Measurements from ENCODE around the gene SLC6A18. TPM values are rescaled to one million over a fixed set of nuclear protein-coding genes. Genes with fewer than 3 reads are reported as not detected.

Gene SLC6A18
- polyA plus RNA-seq, 1 of the 3 experiments (the other 2 are of a cell fraction): not detected

DNA sequence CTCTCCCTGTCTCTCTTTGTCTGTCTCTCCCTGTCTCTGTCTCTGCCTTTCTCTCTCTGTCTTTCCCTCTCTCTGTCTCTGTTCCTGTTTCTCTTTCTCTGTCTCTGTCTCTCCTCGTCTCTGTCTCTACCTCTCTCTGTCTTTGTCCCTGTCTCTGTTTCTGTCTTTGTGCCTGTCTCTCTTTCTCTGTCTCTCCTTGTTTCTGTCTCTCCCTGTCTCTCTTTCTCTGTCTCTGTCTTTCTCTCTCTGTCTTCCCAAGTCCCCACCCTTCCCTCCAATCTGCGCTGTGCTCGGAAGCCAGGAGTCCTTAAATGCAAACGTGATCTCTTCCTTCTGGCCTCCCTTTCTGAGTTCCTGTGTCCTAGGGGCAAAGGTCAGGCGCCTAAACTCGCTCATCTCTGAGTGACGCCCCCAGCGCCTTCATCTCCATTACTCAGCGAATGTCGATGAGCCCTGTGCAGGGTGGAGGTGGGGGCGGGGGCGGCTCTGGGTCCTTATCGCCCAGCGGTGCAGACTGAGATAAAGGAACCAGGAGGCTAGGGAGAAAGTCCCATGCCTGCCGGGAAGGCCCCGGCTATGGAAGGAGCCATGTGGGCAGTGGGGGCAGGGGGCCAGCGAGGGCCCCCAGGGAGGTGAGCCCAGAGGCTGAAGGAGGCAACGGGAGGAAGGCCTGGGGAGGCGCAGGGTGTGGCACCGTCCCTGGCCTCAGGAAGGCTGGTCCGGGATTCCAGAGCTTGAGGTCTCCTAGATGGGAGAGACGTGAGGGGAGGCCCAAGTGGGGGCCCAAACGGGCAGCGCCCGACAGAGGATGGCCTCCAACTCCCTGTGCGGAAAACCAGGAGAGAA lies 25.3 kb upstream of the SLC6A18 start:
- POLR2A ChIA-PET: no interaction called here

More for the DNA sequence above, 25.3 kb upstream of the SLC6A18 start:
- DNase-seq: no peak
- Histone ChIP-seq H3K4me1 (ENCODE audit: control insufficient read depth in 1 of 2, insufficient read depth in 2 of 2, low read depth in 1 of 2, low read length in 1 of 2) (no peaks in the 10 kb centered on the region), H3K4me2 (no peak overlapping the region), H3K4me3 (ENCODE audit: low read depth in 2 of 2, low read length in 1 of 2) (no peak overlapping the region), H3F3A (replicated peaks; ENCODE audit: insufficient read depth) (no peaks in the 10 kb centered on the region), H4K20me1 (ENCODE audit: insufficient read depth) (no peaks in the 10 kb centered on the region), H3K9me3 (no peaks in the 10 kb centered on the region), H3K9ac (no peak overlapping the region), H3K27ac (ENCODE audit: low read depth in 2 of 2, low read length in 1 of 2) (no peak overlapping the region), H3K9me2 (no peaks in the 10 kb centered on the region), H3K27me3 (ENCODE audit: insufficient read depth) (peaks cover 60% of the 10 kb centered on the region), H2AFZ (ENCODE audit: low read depth) (no peak overlapping the region), H3K79me2 (ENCODE audit: insufficient read depth) (no peaks in the 10 kb centered on the region), H3K36me3 (replicated peaks in 1 of 2; ENCODE audit: control insufficient read depth in 1 of 2, insufficient read depth in 2 of 2, low read length in 1 of 2) (no peaks in the 10 kb centered on the region)
- CTCF ChIA-PET: interaction anchor here (1.3 kb wide), 1 partner anchor 32 kb away, joined by 3 read pairs; no protein-coding TSS in a partner anchor
- WGBS (ENCODE audit: low lambda C conversion rate): 50% methylated on average over 22 of the region's 26 CpGs
- TF ChIP-seq ELF1 (IDR thresholded peaks at IDR 0.05) (no peak), REST (IDR thresholded peaks at IDR 0.05; ENCODE audit: low read depth, low read length) (no peak), YY1 (IDR thresholded peaks at IDR 0.05; ENCODE audit: low read depth) (no peak), JUND (IDR thresholded peaks at IDR 0.05) (no peak), USF2 (IDR thresholded peaks at IDR 0.05; ENCODE audit: borderline replicate concordance, low read depth, low read length) (no peak), RFX5 (IDR thresholded peaks at IDR 0.05; ENCODE audit: low read length) (no peak), USF1 (IDR thresholded peaks at IDR 0.05; ENCODE audit: borderline replicate concordance, low read depth) (no peak), TEAD4 (IDR thresholded peaks at IDR 0.05; ENCODE audit: borderline replicate concordance, insufficient read depth) (no peak)
- TF ChIP-seq, protein P1, sequence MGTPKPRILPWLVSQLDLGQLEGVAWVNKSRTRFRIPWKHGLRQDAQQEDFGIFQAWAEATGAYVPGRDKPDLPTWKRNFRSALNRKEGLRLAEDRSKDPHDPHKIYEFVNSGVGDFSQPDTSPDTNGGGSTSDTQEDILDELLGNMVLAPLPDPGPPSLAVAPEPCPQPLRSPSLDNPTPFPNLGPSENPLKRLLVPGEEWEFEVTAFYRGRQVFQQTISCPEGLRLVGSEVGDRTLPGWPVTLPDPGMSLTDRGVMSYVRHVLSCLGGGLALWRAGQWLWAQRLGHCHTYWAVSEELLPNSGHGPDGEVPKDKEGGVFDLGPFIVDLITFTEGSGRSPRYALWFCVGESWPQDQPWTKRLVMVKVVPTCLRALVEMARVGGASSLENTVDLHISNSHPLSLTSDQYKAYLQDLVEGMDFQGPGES (IDR thresholded peaks at IDR 0.05; ENCODE audit: low read depth, low read length): no peak

Measured in SK-N-SH (cell line).